ENCODE results near the gene OR1J2. TPM values are rescaled to one million over a fixed set of nuclear protein-coding genes. Genes with fewer than 3 reads are reported as not detected.

The OR1J2 gene
- total RNA-seq, 1 experiment from 2014 or later, result not detected

DNA sequence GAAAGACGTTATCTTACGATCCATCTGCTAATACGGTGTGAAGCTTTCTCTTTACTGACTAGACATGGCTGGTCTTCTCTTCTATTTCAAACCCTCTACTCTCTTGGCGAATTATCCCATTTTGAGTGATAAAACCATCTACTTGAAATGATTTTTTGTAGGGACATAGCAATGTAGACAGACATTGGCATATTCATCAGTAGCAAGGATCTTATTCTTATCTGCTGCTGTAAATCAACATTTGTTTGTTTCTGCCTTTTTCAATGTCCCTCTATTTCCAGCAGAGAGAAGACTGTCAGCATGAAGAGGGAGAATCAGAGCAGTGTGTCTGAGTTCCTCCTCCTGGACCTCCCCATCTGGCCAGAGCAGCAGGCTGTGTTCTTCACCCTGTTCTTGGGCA is 8.2 kb downstream of the OR1J2 start, which contains the start of gene OR1J4:
Gene OR1J4 (plus strand): TSS at position 301 of the 400 bp plus-strand sequence. CDS start 0 bp downstream, at position 301.
- Mint-ChIP-seq H3K36me3 (peaks cover 17% of the 10 kb centered on the region; the same call in 1 of the 2 replicates), H3K4me1 (no peaks in the 10 kb centered on the region), H3K27ac (no peak within 1 kb of the TSS), H3K9me3 (peaks cover 31% of the 10 kb centered on the region), H3K4me3 (no peak within 1 kb of the TSS), H3K27me3 (ENCODE audit: low read depth) (peaks cover 44% of the 10 kb centered on the region)
- DNase-seq (ENCODE audit: low spot score) (no peak), ATAC-seq (no peak)
- CTCF ChIA-PET, result no interaction called here
- no peak for TF ChIP-seq AR (CRISPR knock-in tag; IDR thresholded peaks at IDR 0.05)
- POLR2A ChIA-PET, result no interaction called here

GRCh38 chr9:122519376-122519775 is 8.8 kb downstream of the OR1J2 start:
- TF ChIP-seq TEAD1 (CRISPR knock-in tag; IDR thresholded peaks at IDR 0.05) (no peak), ELF4 (CRISPR knock-in tag; IDR thresholded peaks at IDR 0.05; ENCODE audit: low read depth) (no peak), CREB1 (CRISPR knock-in tag; IDR thresholded peaks at IDR 0.05) (no peak)
- H3K27ac Mint-ChIP-seq, result no peak overlapping the region
- H3K4me3 Mint-ChIP-seq, result no peak overlapping the region
- no peak for ATAC-seq
- H3K4me1 Mint-ChIP-seq, result no peaks in the 10 kb centered on the region
- H3K36me3 Mint-ChIP-seq, result peaks cover 20% of the 10 kb centered on the region; the same call in 1 of the 2 replicates
- peaks cover 44% of the 10 kb centered on the region for H3K27me3 Mint-ChIP-seq (ENCODE audit: low read depth)
- CTCF ChIA-PET, result no interaction called here
- H3K9me3 Mint-ChIP-seq, result peaks cover 33% of the 10 kb centered on the region
- POLR2A ChIA-PET, result no interaction called here
- no peak for DNase-seq (ENCODE audit: low spot score)

- no peak overlapping the region for H3K4me3 Mint-ChIP-seq
- no peaks in the 10 kb centered on the region for H3K4me1 Mint-ChIP-seq
- CTCF ChIA-PET, result no interaction called here
- H3K27me3 Mint-ChIP-seq (ENCODE audit: low read depth), result peaks cover 44% of the 10 kb centered on the region
- DNase-seq (ENCODE audit: low spot score) (no peak), ATAC-seq (no peak)
- H3K36me3 Mint-ChIP-seq, result peaks cover 45% of the 10 kb centered on the region
- H3K27ac Mint-ChIP-seq, result no peak overlapping the region
- POLR2A ChIA-PET, result no interaction called here
- peaks cover 82% of the 10 kb centered on the region for H3K9me3 Mint-ChIP-seq
- no peak for TF ChIP-seq MXD4 (CRISPR knock-in tag; IDR thresholded peaks at IDR 0.05; ENCODE audit: borderline replicate concordance)
- TF ChIP-seq CREM (CRISPR knock-in tag; IDR thresholded peaks at IDR 0.05), result no peak
- TF ChIP-seq HMGXB4 (CRISPR knock-in tag; IDR thresholded peaks at IDR 0.05), result no peak
- no peak for TF ChIP-seq ATF6 (CRISPR knock-in tag; IDR thresholded peaks at IDR 0.05)
- TF ChIP-seq ZNF121 (CRISPR knock-in tag; IDR thresholded peaks at IDR 0.05), result no peak
- TF ChIP-seq, protein P1, sequence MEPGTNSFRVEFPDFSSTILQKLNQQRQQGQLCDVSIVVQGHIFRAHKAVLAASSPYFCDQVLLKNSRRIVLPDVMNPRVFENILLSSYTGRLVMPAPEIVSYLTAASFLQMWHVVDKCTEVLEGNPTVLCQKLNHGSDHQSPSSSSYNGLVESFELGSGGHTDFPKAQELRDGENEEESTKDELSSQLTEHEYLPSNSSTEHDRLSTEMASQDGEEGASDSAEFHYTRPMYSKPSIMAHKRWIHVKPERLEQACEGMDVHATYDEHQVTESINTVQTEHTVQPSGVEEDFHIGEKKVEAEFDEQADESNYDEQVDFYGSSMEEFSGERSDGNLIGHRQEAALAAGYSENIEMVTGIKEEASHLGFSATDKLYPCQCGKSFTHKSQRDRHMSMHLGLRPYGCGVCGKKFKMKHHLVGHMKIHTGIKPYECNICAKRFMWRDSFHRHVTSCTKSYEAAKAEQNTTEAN (CRISPR knock-in tag; IDR thresholded peaks at IDR 0.05), result no peak
- TF ChIP-seq, protein P2, sequence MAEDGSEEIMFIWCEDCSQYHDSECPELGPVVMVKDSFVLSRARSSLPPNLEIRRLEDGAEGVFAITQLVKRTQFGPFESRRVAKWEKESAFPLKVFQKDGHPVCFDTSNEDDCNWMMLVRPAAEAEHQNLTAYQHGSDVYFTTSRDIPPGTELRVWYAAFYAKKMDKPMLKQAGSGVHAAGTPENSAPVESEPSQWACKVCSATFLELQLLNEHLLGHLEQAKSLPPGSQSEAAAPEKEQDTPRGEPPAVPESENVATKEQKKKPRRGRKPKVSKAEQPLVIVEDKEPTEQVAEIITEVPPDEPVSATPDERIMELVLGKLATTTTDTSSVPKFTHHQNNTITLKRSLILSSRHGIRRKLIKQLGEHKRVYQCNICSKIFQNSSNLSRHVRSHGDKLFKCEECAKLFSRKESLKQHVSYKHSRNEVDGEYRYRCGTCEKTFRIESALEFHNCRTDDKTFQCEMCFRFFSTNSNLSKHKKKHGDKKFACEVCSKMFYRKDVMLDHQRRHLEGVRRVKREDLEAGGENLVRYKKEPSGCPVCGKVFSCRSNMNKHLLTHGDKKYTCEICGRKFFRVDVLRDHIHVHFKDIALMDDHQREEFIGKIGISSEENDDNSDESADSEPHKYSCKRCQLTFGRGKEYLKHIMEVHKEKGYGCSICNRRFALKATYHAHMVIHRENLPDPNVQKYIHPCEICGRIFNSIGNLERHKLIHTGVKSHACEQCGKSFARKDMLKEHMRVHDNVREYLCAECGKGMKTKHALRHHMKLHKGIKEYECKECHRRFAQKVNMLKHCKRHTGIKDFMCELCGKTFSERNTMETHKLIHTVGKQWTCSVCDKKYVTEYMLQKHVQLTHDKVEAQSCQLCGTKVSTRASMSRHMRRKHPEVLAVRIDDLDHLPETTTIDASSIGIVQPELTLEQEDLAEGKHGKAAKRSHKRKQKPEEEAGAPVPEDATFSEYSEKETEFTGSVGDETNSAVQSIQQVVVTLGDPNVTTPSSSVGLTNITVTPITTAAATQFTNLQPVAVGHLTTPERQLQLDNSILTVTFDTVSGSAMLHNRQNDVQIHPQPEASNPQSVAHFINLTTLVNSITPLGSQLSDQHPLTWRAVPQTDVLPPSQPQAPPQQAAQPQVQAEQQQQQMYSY (CRISPR knock-in tag; IDR thresholded peaks at IDR 0.05), result no peak
- TF ChIP-seq ZNF317 (CRISPR knock-in tag; IDR thresholded peaks at IDR 0.05; ENCODE audit: borderline replicate concordance, low read depth), result no peak
- TF ChIP-seq SMAD3 (CRISPR knock-in tag; IDR thresholded peaks at IDR 0.05; ENCODE audit: borderline replicate concordance), result no peak
- TF ChIP-seq HMGA2 (CRISPR knock-in tag; IDR thresholded peaks at IDR 0.05), result no peak
- no peak for TF ChIP-seq GRHL2 (CRISPR knock-in tag; IDR thresholded peaks at IDR 0.05; ENCODE audit: insufficient replicate concordance, severe bottlenecking)
- TF ChIP-seq, protein P3, sequence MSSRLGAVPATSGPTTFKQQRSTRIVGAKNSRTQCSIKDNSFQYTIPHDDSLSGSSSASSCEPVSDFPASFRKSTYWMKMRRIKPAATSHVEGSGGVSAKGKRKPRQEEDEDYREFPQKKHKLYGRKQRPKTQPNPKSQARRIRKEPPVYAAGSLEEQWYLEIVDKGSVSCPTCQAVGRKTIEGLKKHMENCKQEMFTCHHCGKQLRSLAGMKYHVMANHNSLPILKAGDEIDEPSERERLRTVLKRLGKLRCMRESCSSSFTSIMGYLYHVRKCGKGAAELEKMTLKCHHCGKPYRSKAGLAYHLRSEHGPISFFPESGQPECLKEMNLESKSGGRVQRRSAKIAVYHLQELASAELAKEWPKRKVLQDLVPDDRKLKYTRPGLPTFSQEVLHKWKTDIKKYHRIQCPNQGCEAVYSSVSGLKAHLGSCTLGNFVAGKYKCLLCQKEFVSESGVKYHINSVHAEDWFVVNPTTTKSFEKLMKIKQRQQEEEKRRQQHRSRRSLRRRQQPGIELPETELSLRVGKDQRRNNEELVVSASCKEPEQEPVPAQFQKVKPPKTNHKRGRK (CRISPR knock-in tag; IDR thresholded peaks at IDR 0.05; ENCODE audit: borderline replicate concordance), result no peak
- no peak for TF ChIP-seq ATF3 (CRISPR knock-in tag; conservative IDR thresholded peaks at IDR 0.05)
- no peak for TF ChIP-seq ZNF671 (CRISPR knock-in tag; IDR thresholded peaks at IDR 0.05)
- no peak for TF ChIP-seq TEAD4 (CRISPR knock-in tag; IDR thresholded peaks at IDR 0.05)
Measured at GRCh38 chr9:122526602-122527001, 16.0 kb downstream of the OR1J2 start.

Measured in WTC11 (cell line).